Measurements from ENCODE around the gene PTTG2. TPM values are rescaled to one million over a fixed set of nuclear protein-coding genes. Genes with fewer than 3 reads are reported as not detected.

Gene PTTG2
- total RNA-seq, 3 donors from 2014 or later (not counting 1 experiment from before 2014, with no cell fraction given): 0.82 to 1.5 (median 1.2) TPM

GRCh38 chr4:37951461-37952352 lies 8.5 kb upstream of the PTTG2 start:
- intact Hi-C loops (cut with micrococcal nuclease): no loop called here

GRCh38 chr4:37953156-37953555 lies 7.0 kb upstream of the PTTG2 start:
- Mint-ChIP-seq H3K4me3 (no peak overlapping the region), H3K27ac (no peak overlapping the region), H3K4me1 (peaks cover 27 to 30% of the 10 kb centered on the region in 2 donors), H3K36me3 (no peaks in the 10 kb centered on the region), H3K27me3 (ENCODE audit: low read depth in 2 of 2) (no peaks in the 10 kb centered on the region), H3K9me3 (no peaks in the 10 kb centered on the region)
- Histone ChIP-seq H3K4me3 (ENCODE audit: low read length) (no peak overlapping the region), H3K27ac (ENCODE audit: low read length) (no peak overlapping the region), H3K27me3 (ENCODE audit: control insufficient read depth, insufficient read depth, low read length) (no peaks in the 10 kb centered on the region), H3K9me3 (ENCODE audit: control insufficient read depth, insufficient read depth, low read length) (no peaks in the 10 kb centered on the region), H3K36me3 (ENCODE audit: control insufficient read depth, insufficient read depth, low read length) (peaks cover 3% of the 10 kb centered on the region), H3K4me1 (ENCODE audit: control insufficient read depth, insufficient read depth, low read length) (peaks cover 5% of the 10 kb centered on the region)
- 100% methylated on average over 1 of the region's 1 CpG for WGBS (ENCODE audit: insufficient coverage)
- intact Hi-C loops (cut with micrococcal nuclease): no loop called here
- no peak for DNase-seq
- no peak for TF ChIP-seq CTCF (IDR thresholded peaks at IDR 0.05)
- ATAC-seq: no peak

More at GRCh38 chr4:37951461-37952352, 8.5 kb upstream of the PTTG2 start:
- no peaks in the 10 kb centered on the region for H3K27me3 ChIP-seq (ENCODE audit: control insufficient read depth, insufficient read depth, low read length)
- peaks cover 3% of the 10 kb centered on the region for H3K36me3 ChIP-seq (ENCODE audit: control insufficient read depth, insufficient read depth, low read length)
- no peak for TF ChIP-seq CTCF (IDR thresholded peaks at IDR 0.05)
- no peaks in the 10 kb centered on the region for H3K36me3 Mint-ChIP-seq
- peaks cover 38 to 41% of the 10 kb centered on the region in 2 donors for H3K4me1 Mint-ChIP-seq
- H3K27me3 Mint-ChIP-seq (ENCODE audit: low read depth in 2 of 2): no peaks in the 10 kb centered on the region
- WGBS (ENCODE audit: insufficient coverage): 73% methylated on average over 10 of the region's 10 CpGs
- H3K9me3 Mint-ChIP-seq: no peaks in the 10 kb centered on the region
- no peak overlapping the region for H3K4me3 Mint-ChIP-seq
- H3K4me3 ChIP-seq (ENCODE audit: low read length): no peak overlapping the region
- no peak overlapping the region for H3K27ac ChIP-seq (ENCODE audit: low read length)
- ATAC-seq (no peak), DNase-seq (no peak)
- H3K4me1 ChIP-seq (ENCODE audit: control insufficient read depth, insufficient read depth, low read length): peaks cover 10% of the 10 kb centered on the region
- peak overlapping the region in 1 of 2 donors; percentile 58 for H3K27ac Mint-ChIP-seq
- no peaks in the 10 kb centered on the region for H3K9me3 ChIP-seq (ENCODE audit: control insufficient read depth, insufficient read depth, low read length)

- H3K27ac ChIP-seq (ENCODE audit: low read length): no peak overlapping the region
- Mint-ChIP-seq H3K4me3 (no peak overlapping the region), H3K36me3 (no peaks in the 10 kb centered on the region), H3K27ac (no peak overlapping the region), H3K27me3 (ENCODE audit: low read depth in 2 of 2) (no peaks in the 10 kb centered on the region), H3K9me3 (no peaks in the 10 kb centered on the region), H3K4me1 (peaks cover 21 to 25% of the 10 kb centered on the region in 2 donors)
- peaks cover 3% of the 10 kb centered on the region for H3K36me3 ChIP-seq (ENCODE audit: control insufficient read depth, insufficient read depth, low read length)
- ATAC-seq (no peak), DNase-seq (no peak)
- 77% methylated on average over 5 of the region's 7 CpGs for WGBS (ENCODE audit: insufficient coverage)
- intact Hi-C loops (cut with micrococcal nuclease): no loop called here
- no peaks in the 10 kb centered on the region for H3K9me3 ChIP-seq (ENCODE audit: control insufficient read depth, insufficient read depth, low read length)
- TF ChIP-seq CTCF (IDR thresholded peaks at IDR 0.05): no peak
- no peak overlapping the region for H3K4me3 ChIP-seq (ENCODE audit: low read length)
- no peaks in the 10 kb centered on the region for H3K4me1 ChIP-seq (ENCODE audit: control insufficient read depth, insufficient read depth, low read length)
- no peaks in the 10 kb centered on the region for H3K27me3 ChIP-seq (ENCODE audit: control insufficient read depth, insufficient read depth, low read length)
Observed at GRCh38 chr4:37953620-37954293, 6.4 kb upstream of the PTTG2 start.
